ENCODE measurements around the gene NAT9. TPM values are rescaled to one million over a fixed set of nuclear protein-coding genes. Genes with fewer than 3 reads are reported as not detected.

Gene NAT9
- polyA plus RNA-seq, 12 donors, result 26.8 to 42.5 (median 33.6) TPM; not detected in 1

- DNase-seq, result no peak
These were observed 12.4 kb downstream of the NAT9 start for GRCh38 chr17:74763565-74764387.

DNA sequence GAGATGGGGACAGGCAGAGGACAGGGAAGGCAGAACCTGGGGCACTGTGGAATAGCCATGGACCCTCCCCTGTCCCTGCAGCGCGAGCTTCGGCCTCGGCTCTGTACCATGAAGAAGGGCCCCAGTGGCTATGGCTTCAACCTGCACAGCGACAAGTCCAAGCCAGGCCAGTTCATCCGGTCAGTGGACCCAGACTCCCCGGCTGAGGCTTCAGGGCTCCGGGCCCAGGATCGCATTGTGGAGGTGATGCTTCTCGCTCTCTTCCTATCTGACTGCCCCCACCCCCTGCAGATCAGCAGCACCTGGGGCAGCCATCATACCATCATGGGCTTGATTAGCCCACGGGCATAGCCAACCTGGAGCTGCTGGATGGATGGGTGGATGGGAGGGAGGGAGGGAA lies 14.2 kb downstream of the NAT9 start:
- DNase-seq, result no peak

- no peak for DNase-seq
These were observed 14.7 kb downstream of the NAT9 start for GRCh38 chr17:74761419-74761818.

DNA sequence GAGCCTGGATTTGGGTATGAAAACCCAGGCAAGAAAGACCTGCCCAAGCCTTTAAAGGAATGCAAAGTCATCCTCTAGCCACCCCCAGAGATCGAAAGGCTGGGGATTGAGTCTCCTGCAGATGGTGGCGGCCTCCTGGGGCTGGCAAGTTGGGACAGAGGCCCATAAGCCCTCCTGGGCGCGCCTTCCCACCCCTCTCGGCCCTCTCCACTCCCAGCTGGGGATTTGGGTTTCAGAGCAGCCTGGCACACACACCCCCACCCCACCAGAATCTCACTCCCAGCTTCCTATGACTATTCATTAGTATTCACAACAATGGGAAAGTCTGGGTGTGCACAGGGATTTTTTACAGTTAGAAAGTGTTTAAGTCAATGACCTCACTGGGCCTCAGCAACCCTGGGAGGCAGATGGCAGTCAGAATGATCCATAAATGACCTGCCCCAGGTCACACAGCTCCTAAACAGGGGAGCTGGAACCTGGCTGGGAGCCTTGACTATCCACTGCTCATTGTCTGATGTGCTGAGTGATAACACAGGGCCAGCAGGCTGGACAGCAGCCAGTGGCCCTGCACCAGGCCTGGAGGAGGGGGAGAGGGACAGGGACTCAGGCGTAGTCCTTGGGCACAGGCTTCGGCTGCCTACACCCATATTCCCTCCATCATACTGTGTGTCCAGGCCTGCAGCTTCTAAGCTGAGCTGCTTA lies 15.6 kb downstream of the NAT9 start:
- no peak for DNase-seq

DNA sequence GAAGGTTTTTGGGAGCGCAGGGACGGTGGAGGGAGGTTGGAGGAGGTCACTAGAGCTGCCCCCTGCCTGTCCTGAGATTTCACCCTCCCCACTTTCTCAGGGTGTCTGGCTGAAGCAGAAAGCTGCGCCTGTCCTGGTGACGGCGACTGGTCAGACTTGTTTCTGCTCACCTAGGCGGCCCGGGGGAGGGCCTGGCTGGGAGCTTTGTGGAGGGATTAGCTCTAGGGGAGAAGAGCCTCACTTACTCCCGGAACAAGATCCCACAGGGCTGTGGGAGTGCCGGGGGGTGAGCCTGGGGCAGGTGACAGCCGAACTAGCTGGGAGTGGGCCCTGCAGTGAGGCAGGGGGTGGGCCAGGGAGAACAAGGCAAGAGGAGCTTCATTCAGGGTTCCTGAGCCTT lies 16.2 kb downstream of the NAT9 start:
- DNase-seq, result no peak

DNA sequence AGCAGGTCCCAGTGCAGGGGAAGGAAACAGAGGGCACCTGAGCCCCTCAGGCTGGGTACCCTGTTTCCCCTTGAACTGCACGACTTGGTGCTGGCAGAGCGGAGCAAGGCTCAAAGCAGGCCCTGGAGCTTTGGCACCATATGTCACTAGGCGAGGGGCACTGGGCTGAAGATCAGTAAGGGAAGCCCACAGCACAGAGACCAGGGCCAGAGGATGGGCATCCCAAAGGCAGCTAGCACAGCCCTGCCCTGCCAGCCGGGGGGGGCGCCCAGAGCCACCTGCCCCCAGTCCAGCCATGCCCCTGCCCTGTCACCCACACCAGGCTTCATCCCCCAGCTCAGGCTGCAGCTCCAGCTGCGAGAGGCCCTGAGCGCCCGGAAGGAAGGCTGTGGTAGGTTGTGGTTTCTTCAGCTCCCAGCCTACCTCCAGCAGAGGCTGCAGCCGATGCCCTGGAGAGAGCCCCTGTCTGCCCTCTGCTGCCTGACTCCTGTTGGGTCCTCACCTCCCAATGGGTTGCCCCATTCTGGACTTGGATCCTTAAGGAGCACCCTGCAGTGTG lies 16.8 kb downstream of the NAT9 start:
- DNase-seq, result no peak

GRCh38 chr17:74758848-74759168 lies 17.3 kb downstream of the NAT9 start:
- no peak for DNase-seq

DNA sequence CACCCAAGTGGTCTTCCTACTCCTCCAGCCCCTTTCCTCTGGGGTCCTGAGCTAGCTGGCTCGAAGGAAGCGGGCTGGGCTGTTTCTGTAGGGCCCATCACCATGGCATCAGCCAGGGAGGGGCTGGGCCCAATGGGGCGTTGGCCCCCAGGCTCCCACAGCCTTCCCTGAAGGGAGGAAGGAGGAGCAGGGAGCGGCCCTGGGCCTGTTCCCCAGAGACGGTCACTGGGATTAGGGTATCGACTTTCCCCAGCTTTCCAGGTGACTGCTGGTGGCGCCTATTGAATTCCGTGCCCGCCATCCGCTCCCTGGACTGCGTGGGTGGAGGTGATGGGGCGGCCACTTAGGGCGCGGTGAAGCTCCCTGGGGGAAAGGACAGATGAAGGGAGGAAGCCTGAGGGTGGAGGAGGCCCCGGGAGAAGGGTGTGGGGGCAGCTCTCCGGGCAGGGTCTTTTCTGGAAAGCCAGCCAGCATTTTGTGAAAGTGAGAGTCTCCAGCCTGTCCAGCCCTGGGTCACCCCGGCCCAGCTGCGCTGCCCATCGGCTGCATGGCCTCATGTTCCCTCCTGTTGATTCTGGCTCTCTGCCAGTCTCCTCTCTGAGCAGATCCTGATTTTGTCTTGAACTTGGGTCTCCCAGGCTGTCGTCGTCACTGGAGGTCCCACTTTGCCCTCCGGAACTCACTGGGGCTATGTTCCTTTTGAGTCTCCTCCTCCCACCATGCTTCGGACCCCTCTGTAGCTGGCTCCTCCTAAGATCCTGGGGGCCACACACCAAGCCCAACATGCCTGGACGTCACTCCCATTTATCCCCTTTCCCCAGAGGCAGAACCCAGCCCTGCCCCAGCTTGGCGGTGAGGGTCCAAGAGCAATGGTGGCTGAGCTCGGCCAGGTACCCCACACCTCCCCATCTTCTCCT lies 18.0 kb downstream of the NAT9 start:
- no peak for DNase-seq

DNA sequence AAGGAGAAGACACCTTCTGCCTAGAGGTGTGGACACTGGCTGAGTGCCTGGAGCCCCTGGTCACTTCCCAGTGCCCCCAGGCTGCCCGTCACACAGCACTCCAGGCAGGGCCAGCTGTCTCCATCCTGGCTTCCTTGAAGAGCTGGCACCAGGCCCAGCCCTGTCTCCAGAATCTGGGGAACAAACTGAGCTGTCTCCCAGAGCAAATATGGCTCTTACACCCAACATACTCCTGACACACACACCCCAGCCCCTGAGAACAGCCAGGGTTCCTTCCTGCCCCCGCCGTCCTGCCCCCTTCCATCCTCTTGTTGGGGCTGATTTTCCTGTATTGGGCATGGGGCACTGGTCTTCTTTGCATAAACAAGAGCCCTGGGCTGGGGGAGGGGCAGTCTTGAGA lies 18.6 kb downstream of the NAT9 start:
- no peak for DNase-seq

GRCh38 chr17:74756891-74757290 lies 19.3 kb downstream of the NAT9 start:
- DNase-seq, result no peak

DNA sequence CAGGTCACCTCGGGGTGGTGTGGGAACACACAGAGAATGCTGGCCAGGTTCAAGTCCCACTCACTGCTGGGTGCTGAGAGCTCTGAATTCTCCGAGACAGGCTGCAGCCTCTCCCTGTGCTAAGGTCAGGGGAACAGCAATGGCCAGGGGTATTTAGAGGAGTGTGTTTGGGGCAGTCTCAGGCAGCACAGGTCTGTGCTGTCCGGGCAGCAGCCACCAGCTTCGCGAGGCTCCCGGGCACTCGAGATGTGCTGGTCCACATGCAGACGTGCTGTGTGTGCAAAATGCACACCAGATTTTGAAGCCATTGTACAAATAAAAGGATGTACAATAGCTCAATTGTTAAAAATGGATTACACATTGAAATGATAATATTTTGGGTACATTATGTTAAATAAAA lies 20.6 kb downstream of the NAT9 start:
- DNase-seq, result no peak

DNA sequence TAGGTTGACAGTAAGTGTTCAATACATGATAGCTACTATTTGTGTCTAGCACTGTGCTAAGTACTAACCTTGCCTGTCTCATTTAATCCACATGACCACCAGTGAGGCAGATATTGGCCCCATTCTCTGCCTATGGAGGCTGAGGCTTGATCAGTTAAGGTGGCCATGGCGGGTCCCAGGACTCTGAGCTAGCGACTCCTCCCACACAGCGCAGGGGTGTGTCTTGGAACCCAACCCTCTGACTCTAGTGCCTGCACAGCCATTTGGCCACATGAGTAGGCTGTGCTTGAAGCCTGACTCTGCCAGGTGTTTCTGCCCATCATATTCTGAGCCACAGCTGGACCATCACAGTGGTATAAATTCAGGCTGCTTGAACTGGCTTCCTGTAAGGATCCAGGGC lies 21.3 kb downstream of the NAT9 start:
- DNase-seq, result no peak

GRCh38 chr17:74752822-74753401 lies 23.2 kb downstream of the NAT9 start:
- no peak for DNase-seq

DNA sequence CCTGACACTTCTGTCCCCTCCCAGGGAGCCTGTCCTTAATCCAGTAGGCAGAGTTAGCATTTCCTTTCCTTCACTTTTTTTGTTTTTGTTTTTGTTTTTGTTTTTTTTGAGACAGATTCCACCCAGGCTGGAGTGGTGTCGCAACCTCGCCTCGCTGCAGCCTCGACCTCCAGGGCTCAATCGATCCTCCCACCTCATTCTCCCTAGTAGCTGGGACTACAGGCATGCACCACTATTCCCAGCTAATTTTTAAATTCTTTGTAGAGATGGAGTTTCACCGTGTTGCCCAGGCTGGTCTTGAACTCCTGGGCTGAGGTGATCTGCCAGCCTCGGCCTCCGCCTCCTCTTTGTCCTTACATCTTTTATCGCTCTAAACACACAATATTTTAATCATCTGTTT lies 23.7 kb downstream of the NAT9 start:
- no peak for DNase-seq

DNA sequence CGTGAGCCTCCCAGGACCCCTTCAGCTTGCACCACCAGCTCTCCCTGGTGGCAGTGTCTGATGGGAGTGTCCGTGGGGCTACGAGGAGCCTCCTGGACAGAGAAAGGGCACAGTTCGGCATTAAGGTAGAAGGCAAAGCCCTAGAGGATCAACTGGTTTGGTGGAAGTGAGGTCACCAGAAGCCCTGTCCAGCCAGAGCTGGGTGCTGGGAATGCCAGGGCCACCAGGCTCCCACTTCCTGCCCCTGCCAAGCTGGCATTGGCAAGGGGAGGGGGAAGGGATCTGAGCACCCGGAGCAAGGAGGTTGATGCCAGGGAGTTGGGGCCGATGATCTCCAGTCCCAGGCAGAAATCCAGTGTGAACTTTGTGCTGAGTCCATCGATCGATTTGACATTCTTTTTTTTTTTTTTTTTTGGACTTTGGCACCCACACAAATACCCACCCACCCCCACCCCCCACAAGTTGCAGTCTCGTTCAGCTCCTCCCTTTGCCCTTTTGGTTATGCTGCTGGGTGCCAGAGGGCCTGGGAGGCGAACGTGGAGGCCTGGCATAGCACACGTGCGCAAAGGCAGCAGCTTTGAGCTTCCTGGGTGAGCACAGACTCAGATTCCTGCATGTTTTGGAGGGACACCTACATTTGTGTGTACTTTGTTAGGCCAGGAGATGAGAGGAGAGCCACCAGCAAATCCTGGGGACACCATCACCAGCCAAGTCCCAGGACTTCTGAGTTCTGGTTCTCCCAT lies 25.6 kb downstream of the NAT9 start:
- DNase-seq, result no peak

- no peak for DNase-seq
These were observed 26.2 kb downstream of the NAT9 start for GRCh38 chr17:74750039-74750326.

GRCh38 chr17:74749279-74750038 lies 26.7 kb downstream of the NAT9 start:
- DNase-seq, result no peak

GRCh38 chr17:74748529-74749278 lies 27.4 kb downstream of the NAT9 start, which contains the start of gene NHERF1:
Gene NHERF1 (plus strand): TSS chr17:74748628. CDS start chr17:74748847, 219 bp downstream.
- peak; percentile 87 for DNase-seq

GRCh38 chr17:74748279-74748528 lies 27.9 kb downstream of the NAT9 start:
- no peak for DNase-seq

DNA sequence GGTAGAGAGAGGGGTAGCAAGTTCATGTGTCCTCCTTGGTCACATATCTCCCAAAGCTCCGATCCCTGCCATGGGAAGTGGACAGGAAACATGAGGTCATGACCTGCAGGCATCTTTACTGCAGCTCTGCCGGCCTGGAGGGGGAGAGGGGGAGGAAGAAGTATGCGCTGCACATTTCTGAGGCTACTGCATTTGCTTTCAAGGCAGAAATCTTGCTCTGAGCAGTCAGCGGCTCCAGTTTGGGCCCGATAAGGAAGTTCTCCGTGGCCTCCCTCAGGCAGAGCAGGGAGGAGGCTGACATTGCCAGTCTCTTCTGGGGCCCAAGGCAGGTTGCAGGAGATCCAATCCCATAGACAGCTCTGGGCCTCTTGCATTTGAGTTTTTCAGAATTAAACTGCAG lies 29.2 kb downstream of the NAT9 start:
- DNase-seq, result no peak
